ENCODE data around the gene ANP32A.

The ANP32A gene

DNA sequence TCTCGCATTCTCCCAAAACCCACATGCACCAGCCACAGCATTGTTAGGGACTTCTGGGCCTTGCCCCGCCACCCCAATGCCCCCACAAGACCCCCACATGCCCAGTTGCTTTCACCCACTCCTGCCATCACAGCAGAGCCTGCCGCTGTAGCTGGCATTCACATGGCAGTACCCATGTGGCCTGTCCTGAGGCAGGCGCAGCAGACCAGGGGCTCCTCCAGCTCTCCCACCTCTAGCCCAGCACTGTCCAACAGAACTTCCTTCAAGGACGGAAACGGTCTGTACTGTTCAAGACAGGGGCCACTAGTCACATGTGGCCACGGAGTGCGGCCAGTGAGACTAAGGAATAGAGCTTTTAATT, 32.5 kb downstream of the ANP32A start:
- H3K4me3 ChIP-seq (ENCODE audit: low read depth, low read length), result no peak overlapping the region
- TF ChIP-seq, protein P1, sequence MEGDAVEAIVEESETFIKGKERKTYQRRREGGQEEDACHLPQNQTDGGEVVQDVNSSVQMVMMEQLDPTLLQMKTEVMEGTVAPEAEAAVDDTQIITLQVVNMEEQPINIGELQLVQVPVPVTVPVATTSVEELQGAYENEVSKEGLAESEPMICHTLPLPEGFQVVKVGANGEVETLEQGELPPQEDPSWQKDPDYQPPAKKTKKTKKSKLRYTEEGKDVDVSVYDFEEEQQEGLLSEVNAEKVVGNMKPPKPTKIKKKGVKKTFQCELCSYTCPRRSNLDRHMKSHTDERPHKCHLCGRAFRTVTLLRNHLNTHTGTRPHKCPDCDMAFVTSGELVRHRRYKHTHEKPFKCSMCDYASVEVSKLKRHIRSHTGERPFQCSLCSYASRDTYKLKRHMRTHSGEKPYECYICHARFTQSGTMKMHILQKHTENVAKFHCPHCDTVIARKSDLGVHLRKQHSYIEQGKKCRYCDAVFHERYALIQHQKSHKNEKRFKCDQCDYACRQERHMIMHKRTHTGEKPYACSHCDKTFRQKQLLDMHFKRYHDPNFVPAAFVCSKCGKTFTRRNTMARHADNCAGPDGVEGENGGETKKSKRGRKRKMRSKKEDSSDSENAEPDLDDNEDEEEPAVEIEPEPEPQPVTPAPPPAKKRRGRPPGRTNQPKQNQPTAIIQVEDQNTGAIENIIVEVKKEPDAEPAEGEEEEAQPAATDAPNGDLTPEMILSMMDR (conservative IDR thresholded peaks at IDR 0.05; ENCODE audit: low read depth, low read length), result no peak
- no peak for DNase-seq (ENCODE audit: low read depth)

DNA sequence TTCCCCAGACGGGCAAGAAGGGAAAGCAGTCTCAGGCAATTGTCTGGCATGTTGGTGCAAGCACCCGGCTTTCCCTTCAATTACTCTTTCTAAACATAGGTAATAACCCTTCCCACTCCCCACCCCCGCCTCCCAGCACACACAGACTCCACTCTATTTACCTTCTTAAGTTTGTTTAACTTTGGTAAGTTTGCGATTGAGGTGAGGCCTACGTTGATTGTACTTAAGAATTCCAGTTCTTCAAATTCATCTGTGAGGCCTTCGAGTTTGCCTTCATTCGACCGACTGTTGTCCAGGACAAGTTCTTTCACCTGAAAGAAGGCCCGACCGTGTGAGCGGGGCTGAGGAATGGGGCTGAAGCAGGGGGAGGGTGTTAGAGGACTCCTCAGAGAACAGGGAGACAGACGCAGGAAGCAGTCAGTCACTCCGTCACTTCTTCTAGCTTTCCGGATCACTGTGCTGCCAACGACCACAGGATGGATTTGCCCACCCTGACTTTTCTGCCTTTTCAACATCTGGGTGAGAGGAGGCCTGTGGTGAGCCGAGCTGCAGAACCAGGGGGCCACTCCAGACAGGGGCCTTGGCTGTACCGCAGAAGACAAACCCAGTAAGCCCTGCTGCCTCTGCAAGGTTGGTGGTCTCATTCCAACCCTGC, 33.0 kb downstream of the ANP32A start:
- H3K4me3 ChIP-seq (ENCODE audit: low read depth, low read length), result no peak overlapping the region
- TF ChIP-seq, protein P1 (conservative IDR thresholded peaks at IDR 0.05; ENCODE audit: low read depth, low read length), result no peak
- DNase-seq (ENCODE audit: low read depth), result no peak

DNA sequence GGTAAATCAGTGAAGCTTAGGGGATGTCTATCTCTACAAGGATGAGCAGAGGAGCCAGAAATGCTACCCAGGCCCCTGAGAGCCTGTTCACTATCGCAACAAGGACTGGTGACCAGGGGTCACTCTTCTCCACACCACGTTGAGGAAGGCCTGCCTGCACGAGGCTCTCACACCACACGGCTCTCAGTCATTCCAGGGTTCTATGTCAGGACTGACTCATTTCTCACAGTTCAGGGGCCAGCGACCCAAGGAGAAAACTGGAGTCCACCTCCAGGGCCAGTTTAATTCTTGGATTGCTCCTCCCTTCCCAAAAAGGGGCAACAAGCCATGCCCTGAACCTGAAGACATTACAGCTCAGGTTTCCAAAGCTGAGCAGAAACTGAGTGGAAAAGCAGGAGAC, 33.9 kb downstream of the ANP32A start:
- TF ChIP-seq, protein P1 (conservative IDR thresholded peaks at IDR 0.05; ENCODE audit: low read depth, low read length), result no peak
- H3K4me3 ChIP-seq (ENCODE audit: low read depth, low read length), result no peak overlapping the region
- DNase-seq (ENCODE audit: low read depth), result no peak

DNA sequence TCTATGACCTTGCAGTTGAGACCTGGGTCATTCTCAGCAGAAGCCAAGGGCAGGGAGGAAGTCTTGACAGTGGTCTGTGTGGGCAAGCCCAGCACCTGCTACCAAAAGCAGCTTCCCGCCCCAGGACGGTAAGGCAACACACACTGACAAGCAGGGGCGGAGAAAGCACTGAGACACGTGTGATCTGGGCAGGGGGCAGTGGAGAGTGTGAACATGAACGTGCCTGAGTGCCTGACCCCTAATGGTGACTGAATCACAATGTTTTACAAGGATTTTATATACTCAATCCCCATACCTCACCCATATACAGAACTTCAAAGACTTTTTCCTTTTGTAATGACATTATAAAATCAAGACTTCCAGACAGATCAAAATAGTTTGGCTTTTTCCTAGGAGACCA, 35.2 kb downstream of the ANP32A start:
- no peak overlapping the region for H3K4me3 ChIP-seq (ENCODE audit: low read depth, low read length)
- TF ChIP-seq, protein P1 (conservative IDR thresholded peaks at IDR 0.05; ENCODE audit: low read depth, low read length), result no peak
- no peak for DNase-seq (ENCODE audit: low read depth)

DNA sequence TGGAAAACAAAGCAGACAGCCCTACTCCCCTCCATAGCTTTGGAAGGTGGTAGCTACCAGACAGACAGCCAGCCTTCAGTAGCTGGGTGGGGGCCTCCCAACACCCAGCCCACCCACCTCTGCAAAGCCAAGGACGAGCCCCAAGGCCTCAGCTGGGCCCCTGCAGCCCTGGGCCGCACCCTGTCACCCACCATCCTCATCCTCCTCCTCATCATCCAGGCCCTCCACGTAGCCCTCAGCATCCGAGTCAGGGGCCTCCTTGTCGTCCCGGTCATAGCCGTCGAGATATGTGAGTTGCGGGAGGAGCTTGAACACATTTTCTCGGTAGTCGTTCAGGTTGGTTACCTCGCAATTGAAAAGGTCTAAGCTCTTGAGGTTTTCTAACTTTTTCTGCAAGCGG, 36.5 kb downstream of the ANP32A start:
- no peak for DNase-seq (ENCODE audit: low read depth)
- H3K4me3 ChIP-seq (ENCODE audit: low read depth, low read length), result no peak overlapping the region
- TF ChIP-seq, protein P1 (conservative IDR thresholded peaks at IDR 0.05; ENCODE audit: low read depth, low read length), result no peak

DNA sequence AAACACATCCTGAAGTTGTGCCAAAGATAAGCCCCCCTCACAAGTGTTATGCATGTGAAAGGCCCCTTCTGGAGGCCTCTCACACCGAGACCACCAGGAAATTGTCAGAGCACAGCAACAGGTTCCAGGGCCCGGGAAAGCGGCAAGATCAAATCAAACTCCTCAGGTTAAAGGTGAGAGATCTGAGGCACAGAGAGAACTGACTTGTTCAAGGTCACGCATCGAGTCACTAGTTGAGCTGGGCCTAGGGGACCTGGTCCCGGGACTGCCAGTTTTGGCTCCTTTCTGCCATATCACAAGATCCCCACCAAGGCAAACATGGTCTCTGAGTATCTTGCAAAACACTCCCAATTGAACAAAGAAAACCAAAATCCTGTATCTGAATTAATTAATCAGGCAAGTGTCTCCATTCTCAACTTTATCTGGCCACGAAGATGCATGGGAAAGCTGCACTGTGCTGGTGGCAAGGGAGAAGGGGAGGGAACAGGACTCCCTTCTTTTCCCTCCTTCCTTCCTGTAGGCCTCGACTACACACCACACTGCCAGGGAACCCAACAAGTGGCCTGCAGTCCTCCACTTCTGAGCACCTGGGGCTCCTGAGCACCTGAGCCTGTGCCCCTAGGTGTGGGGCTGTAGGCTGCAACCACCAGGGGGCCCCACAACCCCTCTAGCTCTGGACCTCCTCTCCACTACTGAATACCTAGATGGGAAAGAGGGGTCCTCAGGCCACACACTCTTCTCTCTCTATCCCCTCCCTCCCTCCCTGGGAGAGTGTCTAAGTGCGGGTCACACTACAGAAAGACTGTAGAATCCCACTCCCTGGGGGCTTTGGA, 37.3 kb downstream of the ANP32A start:
- TF ChIP-seq, protein P1 (conservative IDR thresholded peaks at IDR 0.05; ENCODE audit: low read depth, low read length), result peak; percentile 78
- H3K4me3 ChIP-seq (ENCODE audit: low read depth, low read length), result no peak overlapping the region
- peak; percentile 38 for DNase-seq (ENCODE audit: low read depth)

All from choroid plexus epithelial cell (primary cell).